Neutrophil (primary cell): ENCODE data around the gene ITPR1.
"Not testable (repeated sequence)": the region's sequence is repeated elsewhere in the genome, so short reads cannot be mapped to it uniquely, and the experiment has no call there.

Source experiments
- H3K27ac ChIP-seq: fragments of 200-600 bp; sonication (generic); 2 replicates; pipeline ENCODE4 v1.5.1; 2016; ENCODE audit warnings: mild to moderate bottlenecking, moderate library complexity
- H3K27me3 ChIP-seq: fragments of 200-600 bp; sonication (generic); 2 replicates; pipeline ENCODE4 v1.6.0; 2016; ENCODE audit warnings: mild to moderate bottlenecking
- H3K36me3 ChIP-seq: fragments of 200-600 bp; sonication (generic); 2 replicates; pipeline ENCODE4 v1.5.1; 2017
- H3K4me1 ChIP-seq, 2 experiments: fragments of 200-600 bp in 1 of 2; sonication (generic) in 1 of 2; 1 replicate in 1 of 2; 2 replicates in 1 of 2; pipeline versions ENCODE4 v1.5.1 to v1.6.1; 2013 to 2016; ENCODE audit warnings: low read depth in 1 of 2, low read length in 1 of 2, mild to moderate bottlenecking in 1 of 2, moderate library complexity in 1 of 2; ENCODE audit not compliant: control insufficient read depth in 1 of 2, insufficient read depth in 1 of 2
- H3K4me3 ChIP-seq, 2 experiments: fragments of 200-600 bp in 1 of 2; sonication (generic) in 1 of 2; 1 replicate in 1 of 2; 2 replicates in 1 of 2; pipeline ENCODE4 v1.5.1; 2013 to 2016; ENCODE audit warnings: low read depth in 1 of 2, low read length in 1 of 2, mild to moderate bottlenecking in 1 of 2, moderate library complexity in 1 of 2
- H3K9me3 ChIP-seq: fragments of 200-600 bp; sonication (generic); 2 replicates; pipeline ENCODE4 v1.5.1; 2016
- TF ChIP-seq, protein P1 (sequence below): fragments of 200-600 bp; sonication (generic); IDR thresholded peaks from 2 replicates; pipeline ENCODE4 v1.5.1; 2016; ENCODE audit warnings: antibody characterized with exemption

The ITPR1 gene

DNA sequence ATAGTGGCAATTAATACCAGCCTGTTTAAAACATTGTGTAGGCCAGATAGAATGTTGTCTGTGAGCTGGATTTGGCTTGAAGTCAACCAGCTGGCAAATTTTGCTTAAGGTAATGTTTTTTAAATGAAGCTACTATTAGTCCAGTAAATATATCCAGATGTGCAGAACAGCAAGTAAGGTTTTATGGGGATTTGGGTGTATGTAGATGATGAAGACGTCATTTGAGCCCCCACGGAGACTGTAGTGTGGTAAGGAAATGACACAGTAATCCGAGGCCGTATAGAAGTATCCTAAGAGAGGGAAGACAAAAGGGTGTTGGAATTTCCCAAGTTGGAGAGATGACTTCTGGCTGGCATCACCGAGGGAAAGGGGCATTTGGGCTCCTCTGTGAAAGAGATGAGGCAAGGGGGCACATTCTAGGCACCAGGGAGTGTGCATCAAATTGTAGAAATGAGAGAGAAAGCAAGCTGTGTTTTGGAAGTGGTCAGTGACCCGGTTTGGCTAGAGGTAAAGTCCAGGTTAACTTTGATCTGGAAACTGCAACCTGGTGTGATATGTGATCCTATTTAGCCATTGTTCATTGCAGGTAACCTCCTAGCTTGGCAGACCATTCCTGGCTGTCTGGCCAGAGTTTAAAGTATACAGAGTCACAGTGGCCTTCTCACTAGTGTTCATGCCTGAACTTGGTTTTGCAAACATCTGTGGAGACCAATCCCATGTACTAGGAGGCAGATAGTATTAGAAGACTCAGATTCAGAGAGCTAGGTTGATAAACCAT lies 104.2 kb downstream of the ITPR1 start:
- H3K27me3 ChIP-seq = no peaks in the 10 kb centered on the region

DNA sequence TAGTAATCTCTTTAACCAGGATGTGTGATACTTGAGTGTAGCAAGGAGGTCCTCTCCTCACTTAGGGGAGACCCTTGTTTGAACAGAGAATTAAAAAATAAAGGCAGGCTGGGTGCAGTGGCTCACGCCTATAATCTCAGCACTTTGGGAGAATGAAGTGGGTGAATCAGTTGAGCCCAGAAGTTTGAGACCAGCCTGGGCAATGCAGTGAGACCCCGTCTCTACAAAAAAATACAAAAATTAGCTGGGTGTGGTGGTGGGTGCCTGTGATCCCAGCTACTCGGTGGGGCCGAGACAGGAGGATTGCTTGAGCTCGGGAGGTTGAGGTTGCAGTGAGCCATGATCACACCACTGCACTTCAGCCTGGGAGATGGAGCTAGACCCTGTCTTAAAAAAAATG lies 105.1 kb downstream of the ITPR1 start:
- H3K36me3 ChIP-seq, H3K27ac ChIP-seq, H3K27me3 ChIP-seq, H3K9me3 ChIP-seq, H3K4me3 ChIP-seq, H3K4me1 ChIP-seq: not testable (repeated sequence)

More for the DNA sequence above, 104.2 kb downstream of the ITPR1 start:
- Histone ChIP-seq H3K9me3 (no peaks in the 10 kb centered on the region), H3K36me3 (no peaks in the 10 kb centered on the region), H3K4me3 (no peak overlapping the region), H3K4me1 (peaks cover 0 to 5% of the 10 kb centered on the region in 2 experiments), H3K27ac (no peak overlapping the region)
- TF ChIP-seq, protein P1, sequence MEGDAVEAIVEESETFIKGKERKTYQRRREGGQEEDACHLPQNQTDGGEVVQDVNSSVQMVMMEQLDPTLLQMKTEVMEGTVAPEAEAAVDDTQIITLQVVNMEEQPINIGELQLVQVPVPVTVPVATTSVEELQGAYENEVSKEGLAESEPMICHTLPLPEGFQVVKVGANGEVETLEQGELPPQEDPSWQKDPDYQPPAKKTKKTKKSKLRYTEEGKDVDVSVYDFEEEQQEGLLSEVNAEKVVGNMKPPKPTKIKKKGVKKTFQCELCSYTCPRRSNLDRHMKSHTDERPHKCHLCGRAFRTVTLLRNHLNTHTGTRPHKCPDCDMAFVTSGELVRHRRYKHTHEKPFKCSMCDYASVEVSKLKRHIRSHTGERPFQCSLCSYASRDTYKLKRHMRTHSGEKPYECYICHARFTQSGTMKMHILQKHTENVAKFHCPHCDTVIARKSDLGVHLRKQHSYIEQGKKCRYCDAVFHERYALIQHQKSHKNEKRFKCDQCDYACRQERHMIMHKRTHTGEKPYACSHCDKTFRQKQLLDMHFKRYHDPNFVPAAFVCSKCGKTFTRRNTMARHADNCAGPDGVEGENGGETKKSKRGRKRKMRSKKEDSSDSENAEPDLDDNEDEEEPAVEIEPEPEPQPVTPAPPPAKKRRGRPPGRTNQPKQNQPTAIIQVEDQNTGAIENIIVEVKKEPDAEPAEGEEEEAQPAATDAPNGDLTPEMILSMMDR = no peak

DNA sequence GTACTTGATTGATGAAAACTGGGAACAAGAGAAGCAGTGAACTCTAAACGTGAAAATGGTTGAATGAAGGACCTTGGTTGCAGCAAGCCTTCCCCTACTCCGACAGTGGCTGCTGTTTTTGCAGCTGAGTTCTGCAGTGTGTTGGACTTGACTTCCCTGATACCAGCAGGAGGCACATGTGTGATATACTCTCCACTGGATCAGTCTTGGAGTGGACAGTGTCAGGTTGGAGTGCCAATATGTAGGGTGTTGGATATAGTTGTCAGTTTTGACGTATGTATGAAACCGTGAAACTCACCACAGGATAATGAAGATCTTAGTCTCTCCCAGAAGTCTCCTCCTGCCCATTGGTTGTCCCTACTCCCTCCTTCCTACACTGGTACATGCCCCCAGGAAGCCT lies 106.5 kb downstream of the ITPR1 start:
- Histone ChIP-seq H3K4me1 (peaks cover 0 to 5% of the 10 kb centered on the region in 2 experiments), H3K9me3 (no peaks in the 10 kb centered on the region), H3K27me3 (no peaks in the 10 kb centered on the region), H3K27ac (no peak overlapping the region), H3K36me3 (no peaks in the 10 kb centered on the region), H3K4me3 (no peak overlapping the region)
- TF ChIP-seq, protein P1 = no peak

DNA sequence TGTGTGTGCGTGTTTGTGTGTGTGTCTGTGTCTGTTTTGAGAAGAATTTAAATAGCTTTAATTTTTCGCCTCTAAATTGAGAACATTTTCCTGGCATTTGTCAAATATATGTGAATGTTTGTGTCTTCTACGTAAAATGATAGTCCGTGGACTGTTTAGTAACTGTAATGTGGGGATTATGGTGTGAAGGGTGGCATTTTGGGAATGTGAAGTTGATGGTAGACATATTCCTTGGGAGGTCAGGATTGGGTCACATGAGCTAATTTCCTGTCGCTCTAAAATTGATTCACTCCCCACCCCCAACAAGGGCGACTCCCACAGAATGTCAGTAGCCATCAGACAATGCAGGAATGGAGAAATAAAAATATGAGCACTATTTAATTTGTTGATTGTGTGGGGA lies 107.3 kb downstream of the ITPR1 start:
- no peaks in the 10 kb centered on the region for H3K9me3 ChIP-seq
- H3K27me3 ChIP-seq = no peaks in the 10 kb centered on the region
- no peak overlapping the region for H3K4me3 ChIP-seq
- no peak overlapping the region for H3K27ac ChIP-seq
- TF ChIP-seq, protein P1 = no peak
- peaks cover 0 to 5% of the 10 kb centered on the region in 2 experiments for H3K4me1 ChIP-seq
- H3K36me3 ChIP-seq = no peaks in the 10 kb centered on the region

DNA sequence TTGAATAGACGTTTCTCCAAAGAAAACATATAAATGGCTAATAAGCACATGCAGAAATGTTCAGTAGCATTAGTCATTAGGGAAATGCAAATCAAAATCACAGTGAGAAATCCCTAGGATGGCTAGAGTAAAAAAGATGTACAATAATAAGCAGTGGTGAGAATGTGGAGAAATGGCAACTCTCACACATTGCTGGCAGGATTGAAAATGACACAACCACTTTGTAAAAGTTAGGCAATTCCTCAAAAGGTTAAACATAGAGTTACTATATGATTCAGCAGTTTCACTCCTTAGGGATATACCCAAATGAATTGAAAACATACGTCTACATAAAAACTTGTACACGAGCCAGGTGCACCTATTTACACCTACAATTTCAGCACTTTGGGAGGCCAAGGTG lies 108.7 kb downstream of the ITPR1 start:
- Histone ChIP-seq H3K4me1 (peaks cover 0 to 5% of the 10 kb centered on the region in 2 experiments), H3K4me3 (no peak overlapping the region), H3K9me3 (no peaks in the 10 kb centered on the region), H3K27me3 (no peaks in the 10 kb centered on the region), H3K27ac (no peak overlapping the region), H3K36me3 (no peaks in the 10 kb centered on the region)
- TF ChIP-seq, protein P1 = no peak

DNA sequence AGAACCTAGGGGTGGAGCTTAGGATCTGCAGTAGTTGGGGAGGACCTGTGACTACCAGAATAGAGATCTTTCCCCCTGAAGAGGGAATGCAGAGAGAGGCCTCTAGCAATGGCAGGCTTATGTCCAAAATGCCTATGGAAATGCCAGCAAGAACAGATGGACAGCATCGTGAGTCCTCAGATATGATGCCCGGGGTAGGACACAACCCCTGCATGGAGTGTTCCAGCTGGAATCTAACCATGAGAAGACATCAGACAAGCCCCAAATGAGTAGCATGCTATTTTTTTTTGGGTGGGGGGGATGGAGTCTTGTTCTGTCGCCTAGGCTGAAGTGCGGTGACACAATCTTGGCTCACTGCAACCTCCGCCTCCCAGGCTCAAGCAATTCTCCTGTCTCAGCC lies 111.5 kb downstream of the ITPR1 start:
- Histone ChIP-seq H3K4me3 (no peak overlapping the region), H3K4me1 (peaks cover 0 to 5% of the 10 kb centered on the region in 2 experiments), H3K9me3 (no peaks in the 10 kb centered on the region), H3K27me3 (no peaks in the 10 kb centered on the region), H3K36me3 (no peaks in the 10 kb centered on the region), H3K27ac (no peak overlapping the region)
- TF ChIP-seq, protein P1 = no peak
